HG02571 (cell line): ENCODE results near the gene BRF1.

Source experiments
- ATAC-seq: cut with Tn5 transposase; IDR thresholded peaks from one replicate; pipeline ENCODE4 v1.9.1; 2021; ENCODE audit warnings: mild to moderate bottlenecking, moderate library complexity; ENCODE audit not compliant: unreplicated experiment

The BRF1 gene

GRCh38 chr14:105179191-105179590 lies 121.6 kb downstream of the BRF1 start:
- no peak for ATAC-seq

- no peak for ATAC-seq
Observed at GRCh38 chr14:105178868-105179140, 122.0 kb downstream of the BRF1 start.

- no peak for ATAC-seq
Observed at GRCh38 chr14:105178069-105178867, 122.5 kb downstream of the BRF1 start.

GRCh38 chr14:105177082-105177481 lies 123.7 kb downstream of the BRF1 start:
- no peak for ATAC-seq

GRCh38 chr14:105176513-105176912 lies 124.3 kb downstream of the BRF1 start:
- no peak for ATAC-seq

- ATAC-seq, result no peak
Observed at GRCh38 chr14:105173901-105174894, 126.6 kb downstream of the BRF1 start.

- ATAC-seq, result no peak
Observed at GRCh38 chr14:105173145-105173544, 127.7 kb downstream of the BRF1 start.

GRCh38 chr14:105172476-105172875 lies 128.3 kb downstream of the BRF1 start:
- no peak for ATAC-seq

GRCh38 chr14:105171004-105171673 lies 129.7 kb downstream of the BRF1 start:
- ATAC-seq, result no peak

GRCh38 chr14:105169776-105170655 lies 130.8 kb downstream of the BRF1 start:
- no peak for ATAC-seq

GRCh38 chr14:105168979-105169507 lies 131.8 kb downstream of the BRF1 start:
- no peak for ATAC-seq

GRCh38 chr14:105168496-105168978 lies 132.3 kb downstream of the BRF1 start, which contains the start of gene JAG2:
TSS of gene JAG2 (minus strand) at chr14:105168776. CDS start at chr14:105168420, 356 bp downstream.
- no peak for ATAC-seq

- ATAC-seq, result no peak
Observed at GRCh38 chr14:105168093-105168420, 132.7 kb downstream of the BRF1 start.

- no peak for ATAC-seq
Observed at GRCh38 chr14:105167303-105168092, 133.3 kb downstream of the BRF1 start.

GRCh38 chr14:105166571-105167302 lies 134.1 kb downstream of the BRF1 start:
- no peak for ATAC-seq

- ATAC-seq, result no peak
Observed at GRCh38 chr14:105165761-105166485, 134.9 kb downstream of the BRF1 start.

- no peak for ATAC-seq
Observed at GRCh38 chr14:105165134-105165704, 135.6 kb downstream of the BRF1 start.
